ELF-1 (cell line): Measurements from ENCODE around the gene INHBB.
"Not testable (repeated sequence)": the region's sequence is repeated elsewhere in the genome, so short reads cannot be mapped to it uniquely, and the experiment has no call there.

Experiments used
- DNase-seq: peaks from one replicate; pipeline ENCODE4 v3.0.0-alpha.2; 2016; ENCODE audit warnings: low read depth, low spot score

The INHBB gene

GRCh38 chr2:120316071-120316470 is 29.9 kb upstream of the INHBB start:
- DNase-seq = no peak

- DNase-seq = no peak
Observed at GRCh38 chr2:120316528-120317179, 29.3 kb upstream of the INHBB start.

- DNase-seq = no peak
Observed at GRCh38 chr2:120317180-120317533, 28.8 kb upstream of the INHBB start.

GRCh38 chr2:120317916-120318315 is 28.0 kb upstream of the INHBB start:
- DNase-seq = no peak

- DNase-seq = no peak
Observed at GRCh38 chr2:120318626-120319025, 27.3 kb upstream of the INHBB start.

GRCh38 chr2:120319123-120319522 is 26.8 kb upstream of the INHBB start:
- DNase-seq = no peak

- no peak for DNase-seq
Observed at GRCh38 chr2:120319686-120320317, 26.1 kb upstream of the INHBB start.

- DNase-seq = no peak
Observed at GRCh38 chr2:120320318-120320851, 25.6 kb upstream of the INHBB start.

GRCh38 chr2:120320887-120321556 is 24.9 kb upstream of the INHBB start:
- not testable (repeated sequence) for DNase-seq

GRCh38 chr2:120321721-120322284 is 24.1 kb upstream of the INHBB start:
- no peak for DNase-seq

GRCh38 chr2:120322329-120322728 is 23.6 kb upstream of the INHBB start:
- no peak for DNase-seq

- DNase-seq = no peak
Observed at GRCh38 chr2:120323214-120323613, 22.7 kb upstream of the INHBB start.

GRCh38 chr2:120323807-120324399 is 22.0 kb upstream of the INHBB start:
- DNase-seq = no peak

- DNase-seq = no peak
Observed at GRCh38 chr2:120324933-120325332, 21.0 kb upstream of the INHBB start.

GRCh38 chr2:120326066-120326465 is 19.9 kb upstream of the INHBB start:
- no peak for DNase-seq

GRCh38 chr2:120330946-120331822 is 14.8 kb upstream of the INHBB start:
- no peak for DNase-seq

- no peak for DNase-seq
Observed at GRCh38 chr2:120331903-120332302, 14.0 kb upstream of the INHBB start.

- DNase-seq = no peak
Observed at GRCh38 chr2:120332384-120332783, 13.6 kb upstream of the INHBB start.

- DNase-seq = no peak
Observed at GRCh38 chr2:120334068-120334467, 11.9 kb upstream of the INHBB start.

GRCh38 chr2:120336749-120337148 is 9.2 kb upstream of the INHBB start:
- DNase-seq = no peak

GRCh38 chr2:120338015-120338414 is 7.9 kb upstream of the INHBB start:
- no peak for DNase-seq
